NCI-H2029 (cell line): ENCODE results near the gene CCL1.

Experiments used
- DNase-seq: peaks from one replicate; lab custom pipeline; 2025; lab: John Stamatoyannopoulos, UW

CCL1 gene, protein sequence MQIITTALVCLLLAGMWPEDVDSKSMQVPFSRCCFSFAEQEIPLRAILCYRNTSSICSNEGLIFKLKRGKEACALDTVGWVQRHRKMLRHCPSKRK

DNA sequence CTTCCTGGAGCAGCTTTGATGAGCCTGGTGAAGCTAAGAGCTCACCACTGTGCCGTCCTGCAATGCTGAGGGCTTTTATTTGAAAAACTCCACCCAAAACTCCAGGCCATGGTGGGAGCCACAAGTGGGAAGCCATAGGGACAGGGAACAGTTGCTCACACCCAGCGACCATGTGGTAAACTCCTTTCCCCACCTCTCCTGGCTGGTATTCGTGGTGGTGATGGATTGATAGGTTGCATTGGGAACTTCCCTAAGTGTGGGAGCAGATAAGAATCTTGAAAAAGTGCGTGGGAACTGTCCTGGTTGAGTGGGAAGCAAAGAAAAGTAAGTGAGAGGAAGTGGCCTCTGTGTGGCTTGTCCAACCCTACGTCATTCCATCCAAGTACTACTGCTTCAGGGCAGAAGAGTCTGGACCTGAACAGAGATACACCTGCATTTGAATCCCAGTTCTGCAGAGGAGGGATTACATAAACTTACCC is at the start of gene CCL1:
Gene CCL1, minus strand, starts transcription at position 51 of the 479 bp plus-strand sequence. CDS start 72 bp downstream, outside the sequence.
- no peak for DNase-seq

DNA sequence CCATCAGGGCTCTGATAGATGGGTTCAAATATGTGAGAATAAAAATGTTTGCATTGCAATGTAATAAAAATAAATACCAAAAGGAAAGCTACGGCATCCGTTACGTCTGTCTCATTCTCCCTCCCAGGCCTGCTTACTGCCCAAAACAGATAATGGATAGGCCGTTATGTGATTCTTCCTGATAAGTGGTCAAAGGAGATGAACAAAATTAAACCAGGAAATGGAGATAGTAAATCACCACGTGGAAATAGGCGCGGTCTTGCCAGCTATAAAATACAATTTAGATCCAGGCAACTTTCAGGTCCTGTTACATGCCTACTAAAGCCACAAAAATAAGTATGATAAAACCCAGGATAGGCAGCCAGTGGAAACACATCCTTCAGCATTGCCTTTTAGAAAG is 49.5 kb upstream of the CCL1 start:
- no peak for DNase-seq

DNA sequence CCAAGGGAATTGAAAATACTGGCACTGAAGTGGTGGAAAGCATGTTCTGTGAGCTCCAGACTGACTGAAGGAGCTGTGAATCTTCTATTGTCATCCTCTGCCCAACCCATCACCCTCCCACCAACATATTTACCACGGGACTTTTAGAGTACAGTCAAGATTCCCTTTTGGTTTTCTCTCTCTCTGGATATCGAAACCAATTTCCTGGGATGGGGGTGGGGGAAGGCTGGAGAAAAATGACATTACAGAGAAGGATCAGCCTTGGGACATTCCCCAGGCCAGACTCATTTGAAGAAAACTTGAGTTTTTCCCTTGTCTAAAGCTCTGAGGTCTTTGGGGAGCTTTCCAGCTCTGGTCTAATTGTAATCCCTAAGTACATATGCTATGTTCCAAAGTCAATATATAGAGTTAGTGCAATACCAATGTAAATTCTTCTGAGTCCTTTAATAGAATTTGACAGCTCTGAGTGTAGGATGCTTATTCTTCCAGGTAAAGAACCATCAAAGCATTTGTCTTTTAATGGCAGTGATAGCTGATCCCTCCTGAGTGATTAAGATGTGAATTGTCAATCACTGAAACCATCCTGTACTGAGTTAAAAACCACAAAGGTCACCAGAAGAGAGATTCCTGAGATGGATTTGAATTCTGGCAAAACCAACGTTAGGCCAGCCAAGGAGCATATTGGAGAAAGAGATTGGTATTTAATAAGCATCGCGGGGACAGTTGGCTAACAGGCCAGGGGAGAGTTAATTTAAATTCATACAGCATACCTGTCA is 48.8 kb upstream of the CCL1 start:
- DNase-seq, result no peak

DNA sequence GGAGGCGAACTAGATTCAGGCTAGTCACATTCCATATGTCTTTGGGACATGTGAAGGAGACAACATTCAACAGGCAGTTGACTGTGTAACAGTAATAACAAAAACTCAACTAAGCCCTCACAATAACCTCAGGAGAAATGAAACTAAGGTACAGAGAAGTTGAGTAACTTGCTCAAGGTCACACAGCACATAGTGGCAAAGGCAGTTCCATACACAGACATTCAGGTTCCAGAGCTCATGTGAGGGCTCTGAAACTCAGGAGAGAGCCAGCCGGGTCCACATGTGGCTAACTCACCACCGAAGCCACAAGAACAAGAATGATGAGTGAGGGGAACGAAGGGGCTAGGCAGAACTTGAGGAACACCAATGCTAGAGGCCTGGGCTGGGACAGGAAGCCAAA is 46.3 kb upstream of the CCL1 start:
- no peak for DNase-seq

DNA sequence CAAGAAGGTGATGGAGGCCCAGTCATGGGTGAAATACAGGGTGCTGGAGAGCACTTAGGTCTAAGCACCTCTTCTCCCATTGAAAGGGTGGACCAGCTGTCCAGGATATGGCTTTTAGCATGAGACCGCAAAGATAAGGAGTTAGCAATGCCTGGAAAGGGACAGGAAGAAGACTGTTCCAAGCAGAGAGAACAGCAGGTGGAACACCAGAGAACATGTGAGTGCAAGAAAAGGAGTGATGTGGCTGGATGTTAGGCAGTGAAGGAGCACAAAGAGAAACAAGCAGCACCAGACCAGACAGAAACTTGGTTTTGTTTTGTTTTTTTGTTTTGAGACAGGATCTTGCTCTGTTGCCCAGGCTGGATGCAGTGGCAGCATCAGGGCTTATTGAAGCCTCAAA is 45.4 kb upstream of the CCL1 start:
- DNase-seq, result peak; percentile 55

DNA sequence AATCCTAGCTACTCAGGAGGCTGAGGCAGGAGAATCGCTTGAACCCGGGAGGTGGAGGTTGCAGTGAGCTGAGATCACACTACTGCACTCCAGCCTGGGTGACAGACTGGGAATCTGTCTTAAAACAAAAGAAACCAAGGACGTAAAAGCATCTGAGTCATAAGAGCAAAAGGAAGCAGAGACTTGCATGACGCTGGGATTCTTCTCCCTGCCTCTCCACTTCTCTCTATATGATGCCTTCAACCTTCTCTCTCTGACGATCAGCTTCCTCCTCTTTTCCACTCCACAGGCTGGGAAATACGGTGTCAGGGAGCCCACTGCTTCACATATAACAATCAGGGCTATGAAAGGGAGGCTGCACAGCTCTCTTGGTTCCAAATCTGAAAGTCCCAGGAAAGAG is 43.2 kb upstream of the CCL1 start:
- no peak for DNase-seq

DNA sequence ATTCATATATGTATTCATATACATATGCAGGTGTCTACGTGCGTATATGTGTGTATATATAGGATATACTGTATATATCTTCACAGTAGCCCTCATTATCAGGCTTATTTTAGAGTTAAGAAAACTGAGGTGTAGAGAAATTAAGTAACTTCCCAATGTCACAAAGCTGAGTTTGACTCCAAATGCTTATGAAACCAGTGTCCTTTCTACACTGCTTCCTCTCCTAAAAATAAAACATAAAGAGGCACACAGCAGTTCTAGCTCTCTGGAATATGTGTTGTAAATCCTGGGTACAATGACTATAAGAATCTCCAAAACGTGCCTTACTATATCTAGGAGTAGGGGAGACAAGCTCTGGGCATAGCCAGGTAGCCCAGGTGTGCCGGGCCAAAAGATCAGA is 40.0 kb upstream of the CCL1 start:
- no peak for DNase-seq

DNA sequence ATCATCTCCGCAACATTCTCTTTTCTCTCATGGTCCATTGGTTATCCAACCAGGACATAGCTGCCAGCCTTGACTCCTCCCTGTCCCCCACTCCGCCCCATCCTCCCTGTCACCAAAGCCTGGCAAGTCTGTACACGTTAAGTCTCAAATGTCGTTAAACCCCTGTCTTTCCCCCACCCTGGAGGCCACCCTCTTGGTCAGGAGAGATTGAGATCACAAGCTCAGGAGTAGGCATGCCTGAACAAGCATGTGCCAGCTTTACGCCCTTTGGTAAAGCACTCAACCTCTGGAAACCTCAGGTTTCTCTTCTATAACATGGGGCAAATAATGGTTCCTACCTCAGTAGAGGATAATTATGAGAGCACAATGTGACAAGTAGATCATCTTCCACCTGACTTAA is 38.1 kb upstream of the CCL1 start:
- DNase-seq, result no peak

DNA sequence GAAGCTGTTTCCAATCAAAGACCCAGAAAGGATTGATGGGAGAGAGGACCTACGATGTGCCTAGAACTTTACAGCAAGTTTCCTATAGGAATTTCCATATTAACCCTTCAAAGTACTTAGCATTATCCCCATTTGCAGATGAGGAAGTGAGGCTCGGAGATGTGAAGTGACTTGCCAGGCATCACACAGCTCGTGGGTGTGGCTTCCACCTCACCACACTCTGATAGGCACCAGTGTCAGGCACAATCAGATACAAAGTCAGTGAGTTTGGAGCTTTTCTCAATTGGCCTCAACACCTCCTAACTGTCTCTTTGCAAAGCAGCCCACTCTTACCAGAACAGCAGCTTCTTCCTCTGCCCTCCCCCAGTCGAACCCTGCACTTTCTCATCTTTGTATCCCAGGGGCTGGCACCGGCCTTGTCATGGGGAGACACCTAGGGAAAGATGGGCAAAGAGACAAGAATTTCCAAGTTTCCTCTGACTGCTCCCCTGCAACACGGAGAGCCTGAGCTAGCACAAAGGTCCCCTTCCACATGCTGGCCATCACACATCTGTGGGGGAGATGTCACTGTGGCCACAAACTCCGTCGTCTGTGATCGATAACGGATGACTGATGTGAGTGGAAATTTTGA is 37.4 kb upstream of the CCL1 start:
- no peak for DNase-seq

DNA sequence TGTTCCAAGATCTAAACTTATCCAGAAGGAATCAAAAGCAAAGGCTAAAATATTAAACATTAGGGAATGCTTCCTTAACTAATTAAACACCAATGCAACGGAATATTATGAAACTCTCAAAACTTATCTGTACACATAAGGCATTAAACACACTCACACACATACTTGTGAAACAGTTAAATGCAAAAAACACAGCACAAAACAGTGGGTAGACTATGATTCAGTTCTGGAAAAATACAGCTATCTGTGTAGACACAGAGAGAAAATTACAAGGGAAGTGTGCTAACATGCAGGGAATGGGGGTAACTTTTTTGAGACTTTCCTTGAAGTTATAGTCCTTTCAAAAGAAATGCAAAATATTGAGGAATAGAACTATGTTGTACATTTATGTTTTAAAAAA is 36.7 kb upstream of the CCL1 start:
- no peak for DNase-seq

DNA sequence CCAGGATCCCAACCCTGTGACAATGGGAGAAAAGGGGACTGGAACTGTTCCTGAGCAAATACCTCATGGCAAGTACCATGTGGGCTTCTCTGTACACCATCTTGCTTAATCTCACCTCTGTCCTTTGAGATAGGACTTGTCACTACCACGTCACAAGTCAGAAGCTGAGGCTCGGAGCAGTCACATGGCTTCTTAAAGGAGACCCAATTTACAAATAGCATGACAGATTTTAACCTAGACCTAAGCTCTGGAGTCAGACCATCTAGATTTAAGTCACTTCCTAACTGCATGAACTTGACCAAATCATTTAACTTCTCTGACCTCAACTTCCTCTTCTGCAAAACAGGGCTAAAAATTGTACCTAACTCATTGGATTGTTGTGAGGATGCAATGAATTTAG is 36.0 kb upstream of the CCL1 start:
- no peak for DNase-seq

DNA sequence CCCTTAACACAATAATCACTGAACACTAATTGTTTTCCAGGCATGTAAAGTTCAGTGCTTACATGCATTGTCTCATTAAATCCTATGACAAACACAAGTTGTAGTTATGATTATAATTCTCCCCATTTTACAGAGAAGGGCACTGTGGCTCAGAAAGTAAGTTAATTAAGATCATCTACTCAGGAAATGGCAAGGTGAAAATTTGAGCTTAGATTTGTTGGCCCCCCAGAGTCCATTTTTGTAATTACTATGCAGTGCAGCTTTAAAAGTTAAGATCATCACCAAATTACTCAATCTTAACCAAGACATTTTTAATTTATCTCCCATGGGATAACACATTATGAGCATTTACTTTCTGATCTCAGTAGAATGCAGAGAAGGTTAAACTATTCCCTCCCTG is 34.2 kb upstream of the CCL1 start:
- no peak for DNase-seq

DNA sequence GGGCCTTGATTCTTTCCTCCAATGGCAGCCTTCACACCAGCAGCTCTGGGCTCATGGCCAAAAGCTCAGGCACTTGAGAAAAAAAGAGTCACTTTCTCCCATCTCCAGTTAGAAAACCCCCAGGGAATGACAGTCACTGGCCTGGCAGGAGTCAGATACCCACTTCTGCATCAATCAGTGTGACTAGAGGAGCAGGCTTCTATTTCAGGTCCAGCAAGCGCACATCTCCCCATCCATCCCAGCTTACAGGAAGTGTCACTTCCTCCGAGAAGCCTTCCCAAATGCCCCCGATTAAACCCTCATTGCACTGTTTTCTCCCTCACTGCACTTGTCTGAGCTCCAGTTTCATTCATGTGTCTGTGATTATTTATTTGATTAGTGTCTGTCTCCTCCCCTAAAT is 30.4 kb upstream of the CCL1 start:
- DNase-seq, result peak; percentile 43

DNA sequence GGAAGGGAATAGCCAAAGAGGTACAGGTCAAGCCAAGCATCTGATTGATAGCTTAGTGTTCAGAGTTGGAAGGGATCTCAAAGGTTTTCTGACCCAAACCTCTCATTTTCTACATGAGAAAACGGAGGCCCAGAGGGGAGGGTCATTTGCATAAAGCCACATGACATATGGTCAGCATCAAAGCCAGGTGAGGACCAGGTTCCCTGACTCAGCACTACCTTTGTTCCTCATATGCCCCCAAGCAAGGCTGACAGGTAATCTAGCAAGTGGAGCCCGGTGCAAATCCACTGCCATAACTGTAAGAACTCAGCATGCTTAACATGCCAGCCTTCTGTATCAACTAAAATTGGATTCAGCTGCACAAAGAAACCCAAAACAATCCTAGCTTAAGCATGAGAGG is 28.2 kb upstream of the CCL1 start:
- no peak for DNase-seq

DNA sequence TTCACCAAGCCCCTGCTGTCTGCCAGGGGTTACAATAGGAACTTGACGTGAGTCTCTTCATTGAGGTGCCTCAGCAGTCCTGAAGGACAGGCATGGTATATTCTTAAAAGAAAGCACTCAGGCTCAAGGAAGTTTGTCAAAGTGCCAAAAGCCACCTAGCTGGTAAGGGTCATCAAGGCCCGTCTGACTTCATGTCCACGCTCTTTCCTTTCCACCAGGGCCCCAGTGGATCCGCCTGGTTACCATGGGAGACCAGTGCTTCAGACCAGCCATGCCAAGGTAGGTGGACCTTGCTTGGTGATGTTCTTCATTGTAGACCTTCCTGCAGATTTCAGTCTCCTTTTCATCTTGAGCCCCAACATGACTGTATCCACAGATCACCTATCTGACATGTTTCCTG is 27.6 kb upstream of the CCL1 start:
- DNase-seq, result no peak

DNA sequence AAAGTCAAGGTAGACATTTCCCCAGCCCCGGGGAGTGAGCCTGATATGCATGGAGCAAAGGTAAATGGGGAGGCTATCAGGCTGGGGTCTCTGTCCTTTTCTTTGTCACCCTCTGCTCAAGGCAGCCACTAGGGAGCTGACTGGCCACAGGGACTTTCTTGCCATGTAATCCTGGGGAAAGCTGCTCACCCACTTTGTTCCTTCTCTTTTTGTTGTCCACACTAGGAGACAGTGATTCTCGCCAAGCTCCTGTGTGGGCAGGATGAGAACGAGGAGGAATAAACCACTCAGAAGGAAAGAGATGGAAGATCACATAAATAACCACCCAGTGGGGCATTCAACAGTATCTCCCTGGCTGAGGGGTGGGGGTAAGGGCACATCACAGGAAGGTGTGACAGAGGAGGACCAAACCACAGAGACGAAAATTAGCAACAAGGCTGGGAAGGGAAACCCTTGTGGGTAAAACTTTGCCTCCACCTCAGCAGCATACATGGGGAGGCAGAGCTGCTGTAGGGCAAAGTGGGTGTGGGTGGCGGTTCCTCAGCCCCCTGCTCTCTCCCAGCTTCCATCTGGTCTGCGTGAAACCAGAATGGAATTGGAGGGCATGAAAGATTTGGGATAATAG is 26.2 kb upstream of the CCL1 start:
- DNase-seq, result no peak

DNA sequence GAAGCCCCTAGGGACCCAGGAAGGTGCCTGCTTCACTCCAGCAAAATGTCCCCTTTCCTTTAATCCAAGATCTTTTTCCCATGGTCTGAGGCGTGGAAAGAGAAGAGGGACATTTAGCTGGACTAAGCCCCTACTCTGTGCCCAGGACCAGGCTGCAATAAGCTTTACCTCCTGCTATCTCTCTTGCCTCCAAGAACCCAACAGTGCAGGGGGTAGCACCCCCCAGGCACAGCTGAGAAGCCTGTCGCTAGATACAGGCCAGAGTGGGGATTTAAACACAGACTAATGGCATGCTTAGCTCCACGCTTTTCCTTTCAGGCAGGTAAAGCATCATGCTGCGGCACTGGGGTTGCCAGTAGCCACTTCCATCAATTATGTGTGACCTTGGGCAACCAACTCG is 24.5 kb upstream of the CCL1 start:
- DNase-seq, result no peak

DNA sequence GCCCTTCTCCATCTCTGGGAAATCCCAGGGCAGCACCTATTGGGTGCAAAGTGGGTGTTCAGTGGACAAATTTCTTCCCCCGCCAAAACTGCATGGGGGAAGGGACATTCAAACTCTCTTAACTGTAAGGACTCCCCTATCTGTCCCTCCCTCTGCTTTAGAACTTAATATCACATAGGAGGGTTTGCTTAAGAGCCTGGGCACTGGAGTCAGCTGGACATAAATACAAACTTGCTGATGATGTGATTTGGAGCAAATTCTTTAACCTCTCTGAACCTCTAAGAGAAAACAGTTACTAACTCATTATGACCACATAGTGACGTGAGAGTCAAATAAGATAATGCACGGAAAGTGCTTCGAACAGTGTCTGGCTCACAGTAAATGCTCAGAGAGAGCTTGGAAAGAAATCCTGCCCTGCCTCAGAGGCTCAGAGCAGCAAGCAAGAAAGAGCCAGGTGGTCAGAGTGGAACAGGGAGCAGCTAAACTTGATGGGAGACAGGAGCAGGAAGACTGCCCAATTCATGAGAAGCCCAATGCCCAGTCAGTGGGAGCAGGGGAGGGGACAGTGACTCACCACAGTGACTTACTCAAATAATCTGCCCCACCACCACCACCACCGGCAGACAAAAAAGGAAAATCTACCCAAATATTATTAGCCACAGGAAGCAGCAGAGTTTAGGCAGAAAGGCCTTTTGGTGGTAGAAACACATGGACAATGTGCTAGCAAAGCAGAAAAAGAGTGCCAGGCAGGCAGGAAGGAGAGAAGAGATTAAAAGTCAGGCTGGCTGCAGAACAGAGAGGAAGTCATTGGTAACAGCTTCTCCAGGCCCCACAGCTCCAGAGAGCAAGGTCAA is 23.9 kb upstream of the CCL1 start:
- no peak for DNase-seq

DNA sequence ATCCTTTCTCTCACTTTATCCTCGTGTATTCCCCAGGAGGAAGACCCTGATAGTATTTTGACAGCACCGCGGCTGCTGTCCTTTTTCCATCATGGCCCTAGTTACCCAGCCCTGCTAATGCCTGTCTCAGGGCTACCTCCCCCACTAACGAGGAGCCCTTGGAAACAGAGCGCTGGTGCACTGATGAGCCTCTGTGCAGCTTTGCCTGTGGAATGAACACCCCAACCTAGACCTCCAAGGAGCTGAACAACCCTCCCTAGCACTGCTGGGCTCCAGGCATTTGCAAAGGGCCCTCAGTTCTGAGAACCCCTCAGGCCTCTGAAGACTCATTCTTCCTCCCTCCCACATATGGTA is 23.3 kb upstream of the CCL1 start:
- DNase-seq, result no peak

DNA sequence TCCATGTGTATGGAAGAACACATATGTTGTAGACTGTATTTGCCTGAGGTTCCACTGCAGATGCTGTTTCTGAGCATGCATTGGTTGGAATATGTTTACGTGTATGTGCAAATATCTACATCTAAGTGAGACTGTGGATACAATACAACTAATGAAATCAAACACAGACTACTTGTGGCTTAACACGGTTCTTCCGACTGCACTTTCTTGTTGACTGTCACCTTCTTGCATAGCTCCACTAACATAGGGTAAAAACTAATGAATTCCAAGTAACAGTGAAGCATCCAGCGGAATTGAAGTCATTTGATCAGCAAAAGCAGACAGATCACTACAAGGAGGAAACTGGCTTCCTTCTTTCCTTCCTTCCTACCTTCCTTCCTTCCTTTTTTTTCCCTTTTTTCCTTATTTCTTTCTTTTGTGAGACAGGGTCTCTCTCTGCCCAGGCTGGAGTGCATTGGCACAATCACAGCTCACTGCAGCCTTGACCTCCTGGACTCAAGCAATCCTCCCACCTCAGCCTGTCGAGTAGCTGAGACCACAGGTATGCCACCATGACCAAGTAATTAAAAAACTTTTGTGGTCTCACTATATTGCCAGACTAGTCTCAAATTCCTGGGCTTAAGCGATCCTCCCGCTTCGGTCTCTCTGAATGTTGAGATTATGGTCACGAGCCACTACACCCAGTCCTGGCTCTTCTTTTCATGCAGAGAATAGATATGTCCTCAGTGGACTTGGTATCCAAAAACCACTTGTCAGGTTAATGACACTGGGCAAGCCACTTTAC is 22.0 kb upstream of the CCL1 start:
- DNase-seq, result no peak

DNA sequence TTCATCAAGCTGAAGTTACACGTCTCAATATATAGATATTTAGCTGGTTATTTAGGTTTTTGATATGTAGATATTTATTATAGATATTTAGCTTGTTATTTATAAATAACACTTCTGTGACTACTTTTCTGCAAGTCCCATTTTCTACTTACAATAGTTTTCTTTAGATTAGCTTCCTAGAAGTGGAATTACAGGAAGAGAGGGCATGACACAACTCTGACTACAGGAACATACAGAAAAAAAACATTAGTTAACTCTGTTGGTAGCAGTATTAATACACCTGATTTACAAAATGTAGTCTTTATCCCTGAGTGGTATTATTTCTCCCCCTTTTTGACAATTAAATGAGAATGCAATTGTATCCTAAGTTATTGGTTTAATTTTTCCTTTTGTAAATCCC is 21.2 kb upstream of the CCL1 start:
- no peak for DNase-seq

DNA sequence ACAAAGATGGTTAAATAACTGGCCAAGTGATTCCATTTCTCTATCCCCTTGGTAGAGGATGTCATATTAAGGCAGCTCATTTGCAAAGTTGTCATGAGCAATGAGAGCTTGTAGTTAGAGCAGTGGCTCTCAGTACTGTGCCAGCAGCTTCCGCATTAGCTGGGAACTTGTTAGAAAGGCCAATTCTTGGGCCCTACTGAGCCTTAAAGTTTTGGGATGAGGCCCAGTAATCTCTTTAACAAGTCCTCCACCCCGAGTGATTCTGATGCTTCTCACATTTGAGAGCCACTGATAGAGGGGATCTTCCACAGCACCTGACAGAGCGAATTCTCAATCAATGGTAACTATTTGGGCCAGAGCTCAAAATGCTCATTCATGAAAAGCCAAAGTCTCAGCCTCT is 20.2 kb upstream of the CCL1 start:
- DNase-seq, result no peak
